Measurements from ENCODE around the gene TMEM185A. TPM values are rescaled to one million over a fixed set of nuclear protein-coding genes. Genes with fewer than 3 reads are reported as not detected.
"Not testable (repeated sequence)": the region's sequence is repeated elsewhere in the genome, so short reads cannot be mapped to it uniquely, and the experiment has no call there.

TMEM185A gene
- polyA plus RNA-seq, 3 donors, result 41.0 to 49.1 (median 47.6) TPM

DNA sequence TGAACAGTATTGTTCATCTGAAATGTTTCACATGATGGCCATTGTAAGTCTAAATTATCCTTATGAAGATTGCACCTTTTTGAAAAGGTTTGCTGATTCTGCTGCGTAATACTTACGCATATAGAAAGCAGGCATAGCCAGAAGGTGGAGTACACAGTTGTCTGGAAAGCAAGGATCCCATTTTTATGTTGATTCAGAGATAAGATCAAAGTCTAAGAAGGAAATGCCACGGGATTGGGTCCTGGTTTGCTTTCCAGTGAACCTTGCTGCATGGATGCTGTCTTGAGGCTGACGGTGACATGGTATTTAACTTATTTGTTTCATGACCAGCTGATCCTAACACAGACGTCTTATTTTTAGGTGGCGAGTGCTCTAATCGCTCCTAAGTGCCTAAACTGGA, 59.8 kb downstream of the TMEM185A start:
- no peak for DNase-seq (ENCODE audit: extremely low read depth in 1 of 11, low read depth in 9 of 11, low spot score in 4 of 11)

DNA sequence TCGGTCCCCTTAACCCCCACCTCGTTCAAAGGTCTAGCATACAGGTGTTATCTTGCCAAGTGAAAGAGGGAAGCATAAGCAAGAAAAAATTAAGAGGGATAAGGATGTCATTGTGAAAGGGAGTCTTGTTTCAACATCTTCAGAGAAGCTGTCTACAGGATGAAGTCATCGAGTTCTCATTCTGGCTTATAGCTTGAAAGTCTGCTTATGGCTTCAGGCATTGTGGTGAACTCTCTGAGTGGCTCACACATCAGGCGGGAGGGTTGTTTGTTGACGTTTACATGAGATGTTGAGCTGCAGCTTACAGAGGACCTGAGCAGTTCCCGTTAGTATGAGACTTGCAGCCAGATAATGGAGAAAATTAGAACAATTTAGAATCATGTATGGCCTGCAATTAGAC, 60.9 kb downstream of the TMEM185A start:
- DNase-seq (ENCODE audit: extremely low read depth in 1 of 11, low read depth in 9 of 11, low spot score in 4 of 11), result no peak

DNA sequence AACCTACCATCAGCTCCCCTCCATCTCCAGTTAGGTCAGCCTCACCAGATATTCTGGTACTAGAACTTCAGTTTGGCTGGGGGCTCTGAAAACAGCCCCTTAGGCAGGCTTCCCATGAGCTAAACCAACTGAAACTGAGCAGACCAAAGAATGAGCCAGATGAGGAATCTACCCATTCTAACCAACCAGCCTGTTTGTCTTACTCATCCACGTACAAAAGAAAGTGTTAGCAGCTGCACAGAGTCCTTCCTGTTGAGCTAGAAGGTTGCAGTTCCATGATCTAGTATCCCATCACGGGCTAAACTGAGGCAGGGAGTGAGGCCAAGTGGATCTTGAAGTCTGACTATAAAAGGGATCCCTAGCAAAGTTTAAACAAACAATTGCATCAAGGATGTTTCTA, 61.8 kb downstream of the TMEM185A start:
- DNase-seq (ENCODE audit: extremely low read depth in 1 of 11, low read depth in 9 of 11, low spot score in 4 of 11), result no peak

DNA sequence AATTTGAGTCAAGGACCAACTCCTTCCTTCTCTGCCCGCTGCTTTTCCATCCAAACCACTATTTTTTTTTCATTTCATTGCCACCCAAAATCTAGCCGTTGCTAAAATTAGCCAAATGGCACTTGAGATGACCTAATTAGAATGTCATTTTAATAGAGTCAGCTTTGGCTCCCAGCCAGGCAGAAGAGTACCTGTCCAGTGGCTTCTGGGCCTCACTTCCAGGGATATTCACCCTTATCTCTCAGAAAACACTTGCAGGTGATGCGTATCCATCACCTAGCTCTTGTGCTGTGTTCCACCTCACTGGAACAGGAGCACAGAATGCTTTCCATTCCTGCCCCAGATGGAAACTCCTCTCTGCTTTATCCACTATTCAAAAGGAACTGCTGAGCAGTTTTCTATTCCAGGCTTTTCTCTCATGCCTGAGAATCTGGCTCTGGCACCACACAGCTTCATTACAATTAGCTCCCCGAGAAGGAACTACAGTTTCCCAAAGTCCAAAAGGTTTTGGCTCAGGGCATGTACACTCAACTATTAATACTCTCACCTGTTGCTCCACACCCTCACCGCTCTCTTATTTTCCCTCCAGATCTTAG, 62.8 kb downstream of the TMEM185A start:
- DNase-seq (ENCODE audit: extremely low read depth in 1 of 11, low read depth in 9 of 11, low spot score in 4 of 11), result no peak

DNA sequence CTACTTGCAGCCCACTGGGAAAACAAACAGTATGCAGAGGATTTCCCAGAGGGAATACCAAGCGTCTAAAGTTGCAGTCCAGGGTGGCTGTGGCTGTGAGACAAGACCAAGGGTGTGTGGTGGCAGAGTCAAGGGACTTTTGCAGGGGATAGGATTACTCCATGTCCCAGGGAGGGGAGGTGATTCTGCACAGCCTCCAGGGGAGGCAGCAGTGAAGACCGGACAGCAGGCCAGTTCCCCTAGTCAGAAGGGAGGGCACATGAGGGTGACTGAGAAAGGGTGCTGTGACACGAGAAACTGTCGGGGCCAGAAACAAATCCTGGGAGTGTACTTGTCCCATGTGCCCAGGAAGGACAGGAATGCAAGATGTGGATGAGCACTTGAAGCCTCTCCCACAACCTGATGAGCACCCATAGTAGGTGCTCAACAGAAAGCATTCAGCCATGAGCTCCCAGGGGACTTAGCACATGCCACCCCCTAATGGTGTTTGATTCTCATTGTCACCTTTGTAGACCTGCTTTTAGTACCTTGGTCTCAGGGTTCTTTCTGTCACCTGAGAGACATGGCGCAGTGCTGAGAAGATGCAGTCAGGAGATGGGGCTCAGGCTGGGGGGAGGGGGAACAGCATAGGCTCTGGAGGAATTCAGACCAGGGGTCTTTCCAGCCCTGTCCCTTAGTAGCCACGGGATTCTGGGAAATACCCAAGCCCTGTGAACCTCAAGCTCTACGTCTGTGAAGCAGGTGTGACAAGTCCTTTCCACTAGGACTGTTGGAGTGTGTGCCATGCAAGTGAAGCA, 63.8 kb downstream of the TMEM185A start:
- no peak for DNase-seq (ENCODE audit: extremely low read depth in 1 of 11, low read depth in 9 of 11, low spot score in 4 of 11)

DNA sequence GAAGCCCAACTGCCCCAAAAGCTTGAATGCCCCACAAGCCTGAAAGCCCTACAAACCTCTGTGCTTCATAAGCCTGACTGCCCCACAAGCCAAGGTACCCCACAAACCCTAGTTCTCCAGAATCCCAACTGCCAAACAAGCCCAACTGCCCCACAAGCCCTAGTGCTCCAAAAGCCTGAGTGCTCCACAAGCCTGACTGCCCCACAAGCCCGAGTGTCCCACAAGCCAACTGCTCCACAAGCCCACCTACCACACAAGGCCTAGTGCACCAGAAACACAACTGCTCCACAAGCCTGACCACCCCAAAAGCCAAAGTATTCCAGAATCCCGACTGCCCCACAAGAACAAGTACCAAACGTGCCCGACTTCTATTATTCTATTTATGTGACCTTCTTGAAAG, 68.2 kb downstream of the TMEM185A start:
- DNase-seq (ENCODE audit: extremely low read depth in 1 of 11, low read depth in 9 of 11, low spot score in 4 of 11), result no peak

DNA sequence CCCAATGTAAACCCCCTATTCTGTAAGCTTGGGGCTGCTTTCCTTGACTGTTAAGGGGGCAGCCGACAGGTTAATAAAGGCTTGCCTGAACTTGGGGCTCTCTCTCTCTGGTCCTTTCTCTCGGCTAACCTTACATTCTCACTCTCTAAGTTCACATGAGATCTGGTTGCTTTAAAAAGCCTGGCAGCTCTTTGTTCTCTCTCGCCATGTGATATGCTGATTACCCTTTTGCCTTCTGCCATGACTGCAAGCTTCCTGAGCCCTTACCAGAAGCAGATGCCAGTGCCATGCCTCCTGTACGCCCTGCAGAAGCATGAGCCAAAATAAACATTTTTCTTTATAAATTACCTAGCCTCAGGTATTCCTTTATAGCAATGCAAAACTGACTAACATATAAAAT, 76.3 kb downstream of the TMEM185A start:
- not testable (repeated sequence) for DNase-seq (ENCODE audit: extremely low read depth in 1 of 11, low read depth in 9 of 11, low spot score in 4 of 11)

DNA sequence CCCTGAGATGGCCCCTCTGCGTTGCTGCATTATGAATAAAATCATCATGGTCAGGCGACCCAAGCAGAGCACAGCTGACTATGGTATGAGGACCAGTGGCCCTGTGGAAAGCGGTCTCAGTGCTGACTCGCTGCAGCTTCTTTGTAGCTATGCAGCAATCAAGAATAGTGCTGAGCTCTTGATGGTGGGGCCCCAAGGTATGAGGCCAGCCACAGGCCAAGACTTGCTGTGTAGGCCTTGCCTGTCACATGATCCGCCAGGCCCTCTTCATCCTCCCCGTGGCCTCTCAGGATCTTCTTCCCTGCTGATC, 79.7 kb downstream of the TMEM185A start:
- DNase-seq (ENCODE audit: extremely low read depth in 1 of 11, low read depth in 9 of 11, low spot score in 4 of 11), result not testable (repeated sequence)

DNA sequence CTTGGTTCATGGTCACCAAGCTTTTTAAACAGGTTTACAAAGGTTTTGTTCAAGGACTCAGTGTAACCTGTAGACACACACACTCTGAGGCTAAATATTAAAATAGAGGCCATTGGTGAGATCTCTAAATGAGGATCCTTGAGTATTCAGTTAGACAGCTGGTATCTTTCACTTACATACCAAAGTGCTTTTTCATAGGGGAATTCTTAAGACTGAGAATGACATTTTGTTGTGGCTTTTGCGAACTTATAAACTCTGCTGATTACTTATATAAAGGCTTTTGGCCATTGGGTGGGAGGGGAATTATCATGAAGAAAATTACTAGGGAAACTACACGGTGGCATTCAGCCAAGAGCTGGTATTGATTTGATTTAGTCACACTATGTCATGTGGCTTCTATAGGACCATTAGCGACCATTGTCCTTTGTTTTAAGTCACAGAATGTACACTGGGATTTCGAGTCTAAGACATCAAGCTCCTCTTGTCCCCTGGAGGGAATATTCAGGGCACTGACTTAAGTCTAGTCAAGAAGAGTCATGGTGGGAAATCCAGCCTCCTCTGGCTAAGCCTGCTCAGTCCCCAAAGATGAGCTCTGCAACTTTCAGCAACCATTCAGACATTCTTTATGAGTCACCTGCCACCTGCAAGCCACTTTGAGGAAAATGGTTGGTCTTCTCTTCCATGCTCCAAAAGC, 80.2 kb downstream of the TMEM185A start:
- not testable (repeated sequence) for DNase-seq (ENCODE audit: extremely low read depth in 1 of 11, low read depth in 9 of 11, low spot score in 4 of 11)

DNA sequence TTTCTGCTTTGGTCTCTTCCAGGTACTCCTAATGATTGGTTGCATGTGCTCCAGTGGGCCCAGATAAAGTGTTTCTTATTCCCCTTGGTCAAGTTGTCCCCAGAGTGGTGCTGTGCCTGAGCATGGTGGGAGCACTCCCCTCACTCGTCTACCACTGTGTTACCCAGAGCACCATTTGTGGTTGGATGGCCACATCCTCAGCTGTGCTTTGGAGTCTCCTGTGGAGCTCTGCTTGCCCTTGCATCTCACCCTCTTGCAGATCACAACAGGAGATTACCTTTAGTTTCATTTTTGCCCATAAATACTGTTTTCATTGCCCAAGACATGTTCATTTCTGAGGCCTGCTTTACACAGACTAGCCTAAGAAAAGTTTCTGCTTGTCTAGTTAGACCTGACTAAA, 81.1 kb downstream of the TMEM185A start:
- DNase-seq (ENCODE audit: extremely low read depth in 1 of 11, low read depth in 9 of 11, low spot score in 4 of 11), result not testable (repeated sequence)

DNA sequence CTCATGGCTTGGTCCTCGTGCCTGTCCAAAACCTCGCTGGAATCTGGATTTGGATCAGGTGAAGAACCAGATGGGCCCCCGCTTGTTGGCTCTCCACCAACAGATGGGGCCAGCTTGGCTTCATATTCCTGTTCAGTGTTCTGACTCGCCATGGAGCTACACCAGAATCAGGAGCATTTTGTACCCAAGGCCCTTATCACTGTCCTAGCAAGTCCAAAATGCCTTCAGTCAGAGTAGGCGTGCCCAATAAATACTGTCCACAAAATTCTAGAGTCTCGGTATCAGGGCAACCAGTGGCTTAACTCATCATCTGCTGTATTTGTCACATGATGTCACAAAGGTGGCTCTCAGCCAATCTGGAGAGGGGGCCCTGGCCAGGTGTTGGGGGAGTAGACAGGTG, 81.9 kb downstream of the TMEM185A start, which contains the start of gene HSFX3:
Gene HSFX3 (minus strand): TSS at position 224 of the 400 bp plus-strand sequence. CDS start 72 bp downstream, at position 152.
- DNase-seq (ENCODE audit: extremely low read depth in 1 of 11, low read depth in 9 of 11, low spot score in 4 of 11), result not testable (repeated sequence)

DNA sequence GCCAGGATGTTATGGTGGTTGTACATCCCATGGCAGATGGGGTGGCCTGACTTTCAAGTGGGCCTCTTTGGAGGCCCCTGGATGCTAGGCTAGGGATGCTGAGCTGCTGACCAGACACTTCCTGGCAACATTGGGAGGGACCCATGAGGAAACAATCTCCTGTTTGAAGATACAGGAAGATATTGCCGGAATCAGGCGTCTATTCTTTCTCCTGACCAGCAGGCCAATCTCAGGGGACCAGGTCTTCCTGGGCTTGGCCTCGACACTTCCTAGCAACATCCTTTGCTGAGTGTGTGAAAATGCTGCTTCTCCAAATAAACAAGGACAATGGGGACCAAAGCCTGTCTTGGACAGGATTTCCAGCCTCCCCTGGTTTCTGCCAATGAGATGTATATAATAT, 83.8 kb downstream of the TMEM185A start:
- not testable (repeated sequence) for DNase-seq (ENCODE audit: extremely low read depth in 1 of 11, low read depth in 9 of 11, low spot score in 4 of 11)

DNA sequence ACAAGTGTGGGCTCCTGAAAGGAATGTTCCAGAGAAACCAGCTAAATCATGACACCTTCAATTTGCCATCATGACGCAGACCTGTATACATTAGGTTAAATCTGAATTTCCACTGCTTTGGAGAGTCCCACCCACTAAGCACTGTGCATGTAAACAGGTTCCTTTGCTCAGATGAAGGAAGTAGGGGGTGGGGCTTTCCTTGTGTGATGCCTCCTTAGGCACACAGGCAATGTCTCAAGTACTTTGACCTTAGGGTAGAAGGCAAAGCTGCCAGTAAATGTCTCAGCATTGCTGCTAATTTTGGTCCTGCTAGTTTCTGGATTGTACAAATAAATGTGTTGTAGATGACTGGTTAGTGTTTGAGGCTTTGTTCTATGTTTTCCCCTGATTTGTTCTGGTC, 84.6 kb downstream of the TMEM185A start:
- DNase-seq (ENCODE audit: extremely low read depth in 1 of 11, low read depth in 9 of 11, low spot score in 4 of 11), result not testable (repeated sequence)

Other genes starting within 250 kb of the TMEM185A start
- 10 to 100 TPM; 29.7 to 47.5 (median 33.0) TPM for gene IDS, start 126.5 kb downstream of the TMEM185A start, polyA plus RNA-seq (ENCODE audit: insufficient read length in 3 of 3)
- 10 to 100 TPM; 20.3 to 23.2 (median 22.4) TPM for gene EOLA1, start 90.8 kb downstream of the TMEM185A start, polyA plus RNA-seq (ENCODE audit: insufficient read length in 3 of 3)
- under 1 TPM in 2 of 3 donors, not detected in 1; 0.16 to 0.45 TPM for gene HSFX3, start 81.9 kb downstream of the TMEM185A start, polyA plus RNA-seq (ENCODE audit: insufficient read length in 3 of 3)
- not detected for gene MAGEA9B, start 44.3 kb downstream of the TMEM185A start, polyA plus RNA-seq (ENCODE audit: insufficient read length in 3 of 3)
- 1 to 10 TPM in 2 of 3 donors, not detected in 1; 1.0 to 1.1 TPM for gene HSFX2, start 36.5 kb downstream of the TMEM185A start, polyA plus RNA-seq (ENCODE audit: insufficient read length in 3 of 3)
- gene MAGEA11, start 80.3 kb upstream of the TMEM185A start, polyA plus RNA-seq (ENCODE audit: insufficient read length in 3 of 3), result not detected
- 1 to 10 TPM; 1.7 to 2.6 (median 1.9) TPM for gene HSFX1, start 142.3 kb upstream of the TMEM185A start, polyA plus RNA-seq (ENCODE audit: insufficient read length in 3 of 3)
- gene MAGEA9, start 150.1 kb upstream of the TMEM185A start, polyA plus RNA-seq (ENCODE audit: insufficient read length in 3 of 3), result not detected
- gene MAGEA8, start 249.4 kb upstream of the TMEM185A start, polyA plus RNA-seq (ENCODE audit: insufficient read length in 3 of 3), result under 1 TPM; 0.19 to 0.61 (median 0.20) TPM

Measured in renal cortex interstitium (tissue), 11 donors.